RCC 7860 (cell line): ENCODE measurements around the gene MBTD1.
"Not testable (repeated sequence)": the region's sequence is repeated elsewhere in the genome, so short reads cannot be mapped to it uniquely, and the experiment has no call there.

ENCODE experiments used
- DNase-seq: peaks from one replicate; pipeline ENCODE4 v3.0.0-alpha.2; 2015; ENCODE audit warnings: low spot score
- FAIRE-seq: peaks from 2 replicates; lab custom pipeline; 2012; peaks lifted over from hg19 to GRCh38; lab: Jason Lieb, UNC

Gene MBTD1

DNA sequence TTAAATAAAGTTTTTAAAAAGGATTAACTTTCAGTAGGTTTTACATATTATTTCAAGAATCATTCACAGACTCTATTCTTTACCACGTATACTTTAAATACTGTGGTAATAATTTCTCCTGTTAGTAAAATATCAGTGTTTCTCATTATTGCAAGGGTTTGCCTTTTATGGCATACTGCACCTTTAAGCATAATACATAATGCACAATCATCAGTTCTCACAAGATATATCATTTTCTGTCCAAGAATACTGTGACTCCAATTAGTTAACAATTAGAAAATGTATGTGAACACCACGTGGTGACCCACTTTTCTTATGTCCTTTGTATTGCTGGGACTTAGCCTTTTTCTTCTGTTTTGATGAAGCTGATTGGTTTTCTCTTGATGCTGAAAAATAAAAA, 68.0 kb downstream of the MBTD1 start:
- FAIRE-seq (no peak), DNase-seq (no peak)

DNA sequence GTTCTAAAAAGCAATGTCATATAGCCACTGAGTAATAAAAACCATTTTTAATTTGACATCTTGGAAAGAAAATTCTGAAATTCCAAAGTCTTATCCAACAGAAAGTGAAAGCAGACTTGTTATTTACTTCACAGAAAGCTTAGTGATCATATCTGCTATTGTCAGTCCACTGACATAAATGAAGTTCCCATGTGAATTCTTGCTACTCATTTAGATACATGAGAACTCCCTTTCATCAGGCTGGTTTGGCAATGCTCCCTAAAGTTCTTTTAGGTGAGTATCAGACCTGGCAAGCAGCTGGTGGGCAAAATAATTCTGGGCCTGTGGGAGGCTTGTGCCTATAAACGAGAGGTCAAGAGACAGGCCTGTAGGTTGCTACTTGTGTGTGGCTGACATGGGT, 70.2 kb downstream of the MBTD1 start:
- no peak for FAIRE-seq
- no peak for DNase-seq

DNA sequence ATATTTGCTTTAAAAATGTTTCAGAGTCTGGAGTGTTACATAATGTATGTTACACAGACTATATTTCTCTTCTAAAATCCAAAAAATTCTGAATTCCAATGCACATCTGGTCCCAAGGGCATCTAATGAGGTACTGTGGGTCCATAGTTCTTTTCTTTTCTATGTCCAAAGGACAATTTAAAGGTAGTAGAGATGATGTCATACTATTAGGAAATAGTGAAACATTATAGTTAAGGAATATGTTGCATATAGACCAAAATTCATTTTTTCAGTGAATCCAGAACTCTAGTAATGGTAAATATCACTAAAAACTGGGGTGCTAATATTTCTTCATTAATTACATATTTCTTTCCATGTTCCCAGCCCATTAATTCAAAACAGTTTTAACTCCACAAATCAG, 70.7 kb downstream of the MBTD1 start:
- FAIRE-seq = no peak

DNA sequence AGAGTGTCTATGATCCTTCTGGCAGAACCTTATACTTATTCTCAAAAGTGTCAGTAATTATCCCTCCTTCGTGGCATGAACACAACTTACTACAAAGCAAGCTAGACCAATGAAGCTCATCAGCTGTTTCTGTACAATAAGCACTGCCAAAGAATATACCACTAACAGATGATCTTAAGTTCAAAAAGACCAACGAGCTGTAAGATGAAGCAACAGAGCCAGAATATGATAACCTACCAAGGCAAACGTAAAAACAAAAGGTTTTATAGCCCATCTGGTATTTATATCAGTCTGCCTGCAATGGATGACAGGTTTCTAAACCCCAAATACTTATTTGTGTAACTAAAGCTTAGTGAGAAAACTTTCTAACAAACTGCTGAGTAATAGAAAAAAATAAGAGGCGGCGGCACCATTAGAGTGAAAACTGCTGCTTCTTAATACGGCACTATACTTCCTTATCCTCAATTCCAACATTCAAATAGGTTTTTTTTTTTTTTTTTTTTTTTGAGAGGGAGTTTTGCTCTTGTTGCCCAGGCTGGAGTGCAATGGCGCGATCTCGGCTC, 71.5 kb downstream of the MBTD1 start:
- FAIRE-seq = no peak
- no peak for DNase-seq

More for the DNA sequence above, 70.7 kb downstream of the MBTD1 start:
- DNase-seq = no peak

- FAIRE-seq (no peak), DNase-seq (no peak)
These were observed 74.0 kb downstream of the MBTD1 start for GRCh38 chr17:51185763-51186332.

DNA sequence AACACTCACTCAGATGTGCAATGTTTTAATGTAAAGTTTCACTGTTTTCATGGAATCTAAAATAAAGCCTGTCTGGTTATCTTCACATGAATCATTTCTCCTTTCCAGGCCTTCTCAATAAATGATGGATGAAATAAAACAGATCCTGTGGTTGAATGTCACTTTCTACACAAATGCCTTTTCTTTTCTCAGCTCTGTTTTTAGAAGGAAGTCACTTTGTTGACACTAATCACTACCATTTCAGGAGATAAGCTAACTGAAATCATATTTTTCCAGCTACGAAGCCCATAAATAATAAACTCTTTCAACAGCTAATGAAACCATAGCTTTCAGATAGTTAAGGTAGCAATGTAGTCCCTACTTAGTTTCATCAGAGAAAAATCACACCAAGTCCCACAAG, 75.7 kb downstream of the MBTD1 start:
- FAIRE-seq = no peak
- no peak for DNase-seq

DNA sequence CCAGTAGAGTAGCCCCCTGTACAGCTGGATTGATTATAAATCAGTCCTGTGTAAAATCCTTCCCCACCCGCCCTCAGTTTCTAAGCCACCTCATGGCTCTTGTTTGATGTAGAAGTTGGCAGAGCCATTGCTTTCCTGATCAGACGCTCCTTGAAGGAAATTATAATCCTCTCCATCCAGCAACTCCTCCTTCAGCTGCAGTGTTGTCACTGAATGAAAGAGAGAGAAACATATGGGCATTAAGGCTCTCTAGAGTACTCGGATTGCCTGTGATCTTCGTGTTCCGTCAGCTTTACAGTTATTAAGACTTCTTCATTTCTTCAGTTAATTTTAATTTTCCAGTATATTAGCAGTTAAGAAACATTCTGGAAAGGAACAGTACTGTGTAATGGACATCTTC, 79.4 kb downstream of the MBTD1 start:
- DNase-seq (no peak), FAIRE-seq (no peak)

- FAIRE-seq, DNase-seq: not testable (repeated sequence)
These were observed 87.8 kb downstream of the MBTD1 start for GRCh38 chr17:51172030-51172429.

- no peak for DNase-seq
- FAIRE-seq = no peak
These were observed 89.1 kb downstream of the MBTD1 start for GRCh38 chr17:51170736-51171135.

DNA sequence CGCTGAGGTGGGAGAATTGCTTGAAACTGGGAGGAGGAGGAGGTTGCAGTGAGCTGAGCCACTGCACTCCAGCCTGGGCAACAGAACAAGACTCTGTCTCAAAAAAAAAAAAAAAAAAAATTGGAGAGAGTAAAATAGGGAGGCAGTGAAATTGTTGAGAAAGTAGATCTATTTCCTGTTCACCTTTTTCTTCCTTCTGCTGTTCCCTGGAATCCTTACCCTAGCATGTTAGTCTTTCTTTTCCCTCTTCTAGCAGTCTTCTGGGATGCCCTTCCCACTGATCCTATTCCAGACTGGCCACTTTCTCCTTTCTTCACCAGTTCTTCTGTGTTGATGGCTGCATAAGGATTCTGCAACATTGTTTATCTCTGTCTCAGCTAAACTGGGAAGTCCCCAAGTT, 90.5 kb downstream of the MBTD1 start:
- no peak for FAIRE-seq
- no peak for DNase-seq

GRCh38 chr17:51166987-51167931, 92.6 kb downstream of the MBTD1 start:
- DNase-seq (peak; percentile 26), FAIRE-seq (no peak)

- no peak for FAIRE-seq
These were observed 93.5 kb downstream of the MBTD1 start, which contains the start of gene NME2 for GRCh38 chr17:51166198-51166986. NME2 (plus strand) TSS chr17:51166411; CDS start chr17:51166831, 420 bp downstream.

DNA sequence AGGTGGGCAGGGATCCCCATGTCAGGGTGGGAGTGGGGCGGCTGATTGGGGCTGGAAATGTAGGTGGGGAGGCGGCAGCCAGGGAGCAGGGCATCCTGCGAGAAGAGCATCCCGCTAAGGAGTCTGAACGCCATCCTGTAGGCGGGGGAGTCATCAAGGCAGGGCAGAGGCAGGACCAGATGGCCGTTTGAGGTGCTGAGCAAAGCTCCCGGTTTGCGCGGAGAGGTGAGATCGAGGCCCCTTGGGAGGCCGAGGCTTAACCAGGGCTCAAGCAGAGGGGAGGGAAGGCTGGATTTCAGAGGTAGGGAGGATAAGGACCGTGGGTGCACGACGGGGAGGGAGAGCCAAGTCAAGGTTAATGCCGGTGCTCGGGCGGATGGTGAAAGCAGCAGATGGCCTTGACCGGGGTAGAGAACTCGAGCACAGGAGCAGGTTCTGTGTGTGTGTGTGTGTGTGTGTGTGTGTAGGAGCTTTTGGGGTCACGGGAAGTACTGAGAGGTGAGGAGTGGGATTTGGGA, 94.1 kb downstream of the MBTD1 start:
- DNase-seq (no peak), FAIRE-seq (no peak)

More at GRCh38 chr17:51166198-51166986, 93.5 kb downstream of the MBTD1 start, which contains the start of gene NME2:
- DNase-seq = peak; percentile 84

GRCh38 chr17:51164911-51165679, 94.8 kb downstream of the MBTD1 start:
- DNase-seq (no peak), FAIRE-seq (no peak)

DNA sequence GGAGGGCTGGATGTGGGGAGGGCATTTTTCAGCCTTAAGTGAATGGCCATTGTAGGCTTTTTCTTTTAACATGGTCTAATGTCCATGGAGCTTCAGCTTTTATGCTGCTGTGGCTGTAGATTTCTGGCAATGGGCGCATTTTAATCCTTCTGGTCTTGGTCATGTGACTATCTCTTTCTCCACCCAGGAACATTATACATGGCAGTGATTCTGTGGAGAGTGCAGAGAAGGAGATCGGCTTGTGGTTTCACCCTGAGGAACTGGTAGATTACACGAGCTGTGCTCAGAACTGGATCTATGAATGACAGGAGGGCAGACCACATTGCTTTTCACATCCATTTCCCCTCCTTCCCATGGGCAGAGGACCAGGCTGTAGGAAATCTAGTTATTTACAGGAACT, 98.3 kb downstream of the MBTD1 start:
- no peak for DNase-seq
- no peak for FAIRE-seq

GRCh38 chr17:51159604-51160003, 100.2 kb downstream of the MBTD1 start:
- no peak for FAIRE-seq
- DNase-seq = no peak

DNA sequence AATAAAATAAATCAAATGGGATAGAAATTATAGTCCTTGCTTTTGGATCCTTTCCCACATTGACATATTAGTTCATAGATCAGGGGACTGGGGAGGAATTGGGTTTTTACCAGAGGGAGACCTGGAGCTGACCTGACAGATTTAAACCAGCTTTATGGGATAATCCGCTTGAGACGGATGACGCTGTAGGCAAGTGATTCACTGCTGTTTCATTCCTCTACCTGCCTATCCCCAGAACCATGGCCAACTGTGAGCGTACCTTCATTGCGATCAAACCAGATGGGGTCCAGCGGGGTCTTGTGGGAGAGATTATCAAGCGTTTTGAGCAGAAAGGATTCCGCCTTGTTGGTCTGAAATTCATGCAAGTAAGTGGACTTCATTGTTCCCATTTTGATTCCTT, 104.4 kb downstream of the MBTD1 start:
- no peak for DNase-seq
- FAIRE-seq = no peak

- no peak for DNase-seq
- no peak for FAIRE-seq
These were observed 105.7 kb downstream of the MBTD1 start for GRCh38 chr17:51154176-51154575.

DNA sequence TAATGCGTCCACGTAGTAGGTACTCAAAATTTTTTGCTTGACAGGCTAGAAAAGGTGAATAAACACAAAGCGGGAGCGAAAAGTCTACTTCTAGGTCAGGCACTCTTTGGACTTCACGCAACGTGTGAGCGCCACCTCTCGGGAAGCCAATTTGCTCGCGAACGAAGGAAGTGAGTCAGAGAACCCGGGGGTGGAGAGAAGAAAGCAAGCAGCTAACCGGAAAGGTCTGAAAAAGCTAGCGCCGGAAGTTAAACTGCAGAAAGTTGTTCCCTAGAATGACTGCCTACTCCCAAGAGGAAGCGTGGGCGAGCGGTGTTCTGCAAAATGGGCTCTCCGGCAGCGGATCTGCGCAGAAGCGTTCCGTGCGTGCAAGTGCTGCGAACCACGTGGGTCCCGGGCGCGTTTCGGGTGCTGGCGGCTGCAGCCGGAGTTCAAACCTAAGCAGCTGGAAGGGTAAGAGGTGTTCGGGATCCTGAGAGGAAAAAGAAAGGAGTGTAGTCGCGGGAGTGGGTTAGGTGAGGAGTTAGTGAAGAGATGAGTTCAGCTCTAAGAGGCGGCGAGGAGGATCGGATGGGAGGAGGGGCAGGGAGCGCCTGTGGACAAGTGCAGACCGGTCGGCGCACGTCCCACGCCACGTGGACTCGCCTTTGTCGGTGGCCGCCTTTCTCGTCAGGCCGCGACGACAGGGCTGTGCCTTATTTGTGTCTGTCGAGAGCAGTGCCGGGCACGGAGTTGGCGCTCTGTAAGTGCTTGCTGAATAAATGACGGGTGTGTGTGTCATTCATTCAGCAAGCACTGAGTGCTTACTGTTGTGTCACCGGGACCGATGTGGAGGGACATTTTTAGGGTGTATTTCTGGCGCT, 106.4 kb downstream of the MBTD1 start, which contains the start of gene NME1:
TSS of gene NME1 (plus strand) at position 350 of the 863 bp plus-strand sequence. CDS start 2,096 bp downstream, outside the sequence.
- FAIRE-seq (peak; percentile 86), DNase-seq (peak; percentile 99)
